ENCODE measurements around the gene HOOK1.

GRCh38 chr1:59897165-59897564 is 82.4 kb downstream of the HOOK1 start:
- TF ChIP-seq CTCF (IDR thresholded peaks at IDR 0.05; ENCODE audit: low read depth, low read length) = no peak
- TF ChIP-seq MAX (IDR thresholded peaks at IDR 0.05; ENCODE audit: low read depth, low read length) = no peak
- TF ChIP-seq POLR2A (IDR thresholded peaks at IDR 0.05; ENCODE audit: extremely low read depth, insufficient read length) = no peak
